Right atrium auricular region (tissue), 2 donors: ENCODE results near the gene ANKRD13D. TPM values are rescaled to one million over a fixed set of nuclear protein-coding genes. Genes with fewer than 3 reads are reported as not detected.

ENCODE experiments used
- DNase-seq: peaks from one replicate; pipeline ENCODE4 v3.0.0-alpha.2; 2019; ENCODE audit warnings: low spot score
- H3K27ac ChIP-seq, 2 donors: fragments of 200-600 bp; sonication (generic); 1 replicate in 1 of 2; 2 replicates in 1 of 2; pipeline ENCODE4 v1.5.1; 2016 to 2019
- H3K27me3 ChIP-seq, 2 donors: fragments of 200-600 bp; sonication (generic); one replicate each; pipeline versions ENCODE4 v1.5.1 to v1.6.0; 2017 to 2019
- H3K36me3 ChIP-seq: fragments of 200-600 bp; sonication (generic); one replicate; pipeline ENCODE4 v1.5.1; 2016
- H3K4me1 ChIP-seq, 2 donors: fragments of 200-600 bp; sonication (generic); one replicate each; pipeline versions ENCODE4 v1.5.1 to v1.6.0; 2017 to 2019
- H3K4me3 ChIP-seq, 2 donors: fragments of 200-600 bp; sonication (generic); 1 replicate in 1 of 2; 2 replicates in 1 of 2; pipeline ENCODE4 v1.5.1; 2017 to 2019; ENCODE audit warnings: mild to moderate bottlenecking in 1 of 2, moderate library complexity in 1 of 2
- H3K9me3 ChIP-seq, 2 donors: fragments of 200-600 bp; sonication (generic); one replicate each; pipeline ENCODE4 v1.5.1; 2019
- total RNA-seq, 2 donors: library from RNA; depleted of rRNA; stranded (reverse); fragments of >200 nt; gene quantifications; one replicate each; pipeline ENCODE4 v1.1.0, GENCODE V29; 2016
- TF ChIP-seq, protein P1 (sequence below), 2 donors: fragments of 200-600 bp; sonication (generic); IDR thresholded peaks; one replicate each; pipeline ENCODE4 v1.5.1; 2019; ENCODE audit warnings: antibody characterized with exemption in 2 of 2

Gene ANKRD13D
- total RNA-seq, 2 donors from 2014 or later: 14.1 to 14.9 TPM

- Histone ChIP-seq H3K36me3 (peaks cover 74% of the 10 kb centered on the region), H3K4me3 (no peak overlapping the region), H3K27ac (no peak overlapping the region), H3K9me3 (no peaks in the 10 kb centered on the region), H3K27me3 (no peaks in the 10 kb centered on the region), H3K4me1 (peaks cover 0 to 45% of the 10 kb centered on the region in 2 donors)
- no peak for DNase-seq
- TF ChIP-seq, protein P1, sequence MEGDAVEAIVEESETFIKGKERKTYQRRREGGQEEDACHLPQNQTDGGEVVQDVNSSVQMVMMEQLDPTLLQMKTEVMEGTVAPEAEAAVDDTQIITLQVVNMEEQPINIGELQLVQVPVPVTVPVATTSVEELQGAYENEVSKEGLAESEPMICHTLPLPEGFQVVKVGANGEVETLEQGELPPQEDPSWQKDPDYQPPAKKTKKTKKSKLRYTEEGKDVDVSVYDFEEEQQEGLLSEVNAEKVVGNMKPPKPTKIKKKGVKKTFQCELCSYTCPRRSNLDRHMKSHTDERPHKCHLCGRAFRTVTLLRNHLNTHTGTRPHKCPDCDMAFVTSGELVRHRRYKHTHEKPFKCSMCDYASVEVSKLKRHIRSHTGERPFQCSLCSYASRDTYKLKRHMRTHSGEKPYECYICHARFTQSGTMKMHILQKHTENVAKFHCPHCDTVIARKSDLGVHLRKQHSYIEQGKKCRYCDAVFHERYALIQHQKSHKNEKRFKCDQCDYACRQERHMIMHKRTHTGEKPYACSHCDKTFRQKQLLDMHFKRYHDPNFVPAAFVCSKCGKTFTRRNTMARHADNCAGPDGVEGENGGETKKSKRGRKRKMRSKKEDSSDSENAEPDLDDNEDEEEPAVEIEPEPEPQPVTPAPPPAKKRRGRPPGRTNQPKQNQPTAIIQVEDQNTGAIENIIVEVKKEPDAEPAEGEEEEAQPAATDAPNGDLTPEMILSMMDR (IDR thresholded peaks at IDR 0.05): no peak
Measured at GRCh38 chr11:67280788-67281551, 8.1 kb upstream of the ANKRD13D start.

DNA sequence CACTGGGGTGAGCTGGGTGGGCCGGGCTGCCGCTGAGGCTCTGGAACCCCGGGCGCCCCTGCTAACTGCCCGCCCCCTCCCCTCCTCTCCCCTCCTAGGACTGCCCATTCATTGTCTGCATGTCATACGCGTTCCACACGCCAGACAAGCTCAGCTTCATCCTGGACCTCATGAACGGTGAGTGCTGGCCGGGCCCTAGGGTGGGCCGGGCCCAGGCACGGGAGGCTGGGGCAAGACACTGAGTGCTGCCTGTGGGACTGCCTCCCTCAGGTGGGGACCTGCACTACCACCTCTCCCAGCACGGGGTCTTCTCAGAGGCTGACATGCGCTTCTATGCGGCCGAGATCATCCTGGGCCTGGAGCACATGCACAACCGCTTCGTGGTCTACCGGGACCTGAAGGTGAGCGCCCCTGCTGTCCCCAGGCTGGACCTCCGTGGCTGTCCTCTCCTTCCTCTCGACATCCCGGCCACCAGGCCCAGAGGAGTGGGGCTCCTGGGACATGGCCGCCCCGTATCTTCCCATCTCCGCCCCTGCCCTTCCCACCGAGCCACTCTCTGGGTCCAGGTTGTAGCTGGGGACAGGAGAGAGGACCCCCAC lies 7.5 kb upstream of the ANKRD13D start:
- Histone ChIP-seq H3K9me3 (no peaks in the 10 kb centered on the region), H3K4me3 (no peak overlapping the region), H3K27me3 (no peaks in the 10 kb centered on the region), H3K27ac (no peak overlapping the region), H3K36me3 (peaks cover 81% of the 10 kb centered on the region), H3K4me1 (peaks cover 0 to 41% of the 10 kb centered on the region in 2 donors)
- DNase-seq: no peak
- TF ChIP-seq, protein P1 (IDR thresholded peaks at IDR 0.05): no peak

DNA sequence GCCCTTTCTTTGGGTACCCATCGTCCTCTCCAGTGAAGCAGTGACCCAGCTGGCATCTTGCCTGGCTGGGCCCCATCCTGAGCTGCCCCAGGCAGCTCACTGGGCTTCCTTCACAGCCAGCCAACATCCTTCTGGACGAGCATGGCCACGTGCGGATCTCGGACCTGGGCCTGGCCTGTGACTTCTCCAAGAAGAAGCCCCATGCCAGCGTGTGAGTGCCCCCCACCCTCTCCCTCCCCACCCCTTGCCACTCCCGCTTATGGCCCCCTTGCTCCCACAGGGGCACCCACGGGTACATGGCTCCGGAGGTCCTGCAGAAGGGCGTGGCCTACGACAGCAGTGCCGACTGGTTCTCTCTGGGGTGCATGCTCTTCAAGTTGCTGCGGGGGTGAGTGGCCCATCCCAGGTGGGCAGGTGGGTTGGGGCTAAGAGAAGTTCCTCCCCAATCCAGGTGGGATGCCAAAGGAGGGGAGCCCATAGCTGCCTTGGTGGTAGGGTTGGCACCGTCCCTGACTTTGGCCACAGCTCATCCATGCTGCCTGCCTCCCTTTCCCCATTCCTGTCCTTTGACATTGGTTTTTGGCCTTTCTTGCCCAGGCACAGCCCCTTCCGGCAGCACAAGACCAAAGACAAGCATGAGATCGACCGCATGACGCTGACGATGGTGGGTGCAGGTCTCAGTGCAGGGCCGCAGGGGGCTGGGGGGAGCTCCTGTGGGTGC lies 6.8 kb upstream of the ANKRD13D start:
- Histone ChIP-seq H3K27me3 (no peaks in the 10 kb centered on the region), H3K36me3 (peaks cover 85% of the 10 kb centered on the region), H3K9me3 (no peaks in the 10 kb centered on the region), H3K4me3 (no peak overlapping the region), H3K27ac (peak overlapping the region in 1 of 2 donors; percentile 3), H3K4me1 (peaks cover 0 to 41% of the 10 kb centered on the region in 2 donors)
- no peak for DNase-seq
- TF ChIP-seq, protein P1 (IDR thresholded peaks at IDR 0.05): no peak

DNA sequence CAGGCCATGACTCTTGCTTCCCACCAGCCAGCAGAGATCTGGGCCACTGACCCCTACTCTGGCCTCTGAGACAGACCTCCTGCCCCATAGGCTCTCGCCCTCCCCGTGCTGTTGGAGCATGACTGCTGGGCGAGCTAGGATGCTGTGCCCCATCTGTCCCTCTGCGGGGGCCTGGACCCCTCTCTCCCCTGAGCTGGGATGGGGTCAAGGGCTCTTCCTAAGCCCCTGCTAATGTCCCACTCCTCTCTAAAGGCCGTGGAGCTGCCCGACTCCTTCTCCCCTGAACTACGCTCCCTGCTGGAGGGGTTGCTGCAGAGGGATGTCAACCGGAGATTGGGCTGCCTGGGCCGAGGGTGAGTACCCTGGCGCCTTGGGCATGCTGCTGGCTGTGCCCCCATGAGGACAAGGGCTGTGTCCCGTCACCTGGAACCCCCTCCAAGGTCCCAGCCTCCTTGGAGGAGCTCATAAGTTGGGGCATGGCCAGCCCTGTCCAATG lies 6.2 kb upstream of the ANKRD13D start:
- H3K36me3 ChIP-seq: peaks cover 85% of the 10 kb centered on the region
- peaks cover 0 to 41% of the 10 kb centered on the region in 2 donors for H3K4me1 ChIP-seq
- DNase-seq: no peak
- no peak overlapping the region for H3K4me3 ChIP-seq
- H3K27ac ChIP-seq: peak overlapping the region in 1 of 2 donors; percentile 18
- TF ChIP-seq, protein P1 (IDR thresholded peaks at IDR 0.05): no peak
- no peaks in the 10 kb centered on the region for H3K27me3 ChIP-seq
- H3K9me3 ChIP-seq: no peaks in the 10 kb centered on the region

- TF ChIP-seq, protein P1 (IDR thresholded peaks at IDR 0.05): no peak
- Histone ChIP-seq H3K9me3 (no peaks in the 10 kb centered on the region), H3K4me1 (peaks cover 0 to 41% of the 10 kb centered on the region in 2 donors), H3K36me3 (peaks cover 85% of the 10 kb centered on the region), H3K4me3 (no peak overlapping the region), H3K27me3 (no peaks in the 10 kb centered on the region), H3K27ac (peak overlapping the region in 1 of 2 donors; percentile 38)
- no peak for DNase-seq
Measured at GRCh38 chr11:67283481-67283963, 5.6 kb upstream of the ANKRD13D start.
